Measurements from ENCODE around the gene CELF1. TPM values are rescaled to one million over a fixed set of nuclear protein-coding genes. Genes with fewer than 3 reads are reported as not detected.

CELF1 gene
- total and polyA plus RNA-seq, 2 of the 4 experiments (the other 2 are of a cell fraction), result 63.3 to 135 TPM

DNA sequence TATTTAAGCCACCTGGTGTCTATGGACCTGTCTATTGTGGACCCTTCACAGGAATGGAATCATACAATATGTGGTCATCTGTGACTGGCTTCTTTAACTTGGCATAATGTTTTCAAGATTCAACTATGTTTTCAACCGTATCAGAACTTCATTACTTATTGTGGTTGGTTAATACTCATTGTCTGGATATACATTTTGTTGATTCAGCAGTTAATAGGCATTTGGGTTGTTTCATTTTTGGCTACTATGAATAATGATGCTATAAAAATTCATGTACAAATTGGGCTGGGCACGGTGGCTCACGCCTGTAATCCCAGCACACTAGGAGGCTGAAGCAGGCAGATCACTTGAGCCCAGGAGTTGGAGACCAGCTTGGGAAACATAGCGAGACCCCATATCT, 101.5 kb downstream of the CELF1 start:
- H3K4me1 ChIP-seq (ENCODE audit: control insufficient read depth, insufficient read depth, low read length), result no peaks in the 10 kb centered on the region
- no peaks in the 10 kb centered on the region for H3K9me3 ChIP-seq (ENCODE audit: control insufficient read depth, insufficient read depth, low read length)
- POLR2A ChIA-PET (ENCODE audit: unreplicated experiment), result no interaction called here
- no peak overlapping the region for H4K91ac ChIP-seq (ENCODE audit: insufficient read depth, low read depth, low read length)
- H3K27me3 ChIP-seq (ENCODE audit: control insufficient read depth, insufficient read depth, low read length), result no peaks in the 10 kb centered on the region
- H3K36me3 ChIP-seq (ENCODE audit: control insufficient read depth, insufficient read depth, low read length), result no peaks in the 10 kb centered on the region
- H4K8ac ChIP-seq (ENCODE audit: low read depth in 2 of 2, low read length in 2 of 2), result no peak overlapping the region
- H3K9ac ChIP-seq (ENCODE audit: low read depth, low read length), result no peak overlapping the region
- H2BK20ac ChIP-seq (ENCODE audit: low read depth, low read length), result no peak overlapping the region
- H3K27ac ChIP-seq (ENCODE audit: insufficient read depth, low read length), result no peak overlapping the region
- CTCF ChIA-PET, result interaction anchor here (0.6 kb wide), 1 partner anchor 27 kb away, joined by 3 read pairs; no protein-coding TSS in a partner anchor
- no peak overlapping the region for H2AK9ac ChIP-seq (replicated peaks; ENCODE audit: low read depth, low read length, poor library complexity)
- H4K20me1 ChIP-seq (ENCODE audit: insufficient read depth, low read length), result no peaks in the 10 kb centered on the region; the same call in 1 of the 2 replicates
- H3K4ac ChIP-seq (ENCODE audit: low read depth, low read length), result no peak overlapping the region
- BruUV-seq (replicated peaks), result no TSS peak
- no peak for ATAC-seq (ENCODE audit: low read depth)
- TF ChIP-seq BHLHE40 (IDR thresholded peaks at IDR 0.05; ENCODE audit: low read depth, low read length) (no peak), MAFK (IDR thresholded peaks at IDR 0.05; ENCODE audit: low read depth, low read length) (peak; percentile 92)
- no peaks in the 10 kb centered on the region for H3K9me1 ChIP-seq (ENCODE audit: insufficient read depth, low read length)
- H2BK120ac ChIP-seq (ENCODE audit: low read depth, low read length), result no peak overlapping the region
- intact Hi-C loops (cut with micrococcal nuclease), result no loop called here
- no peak overlapping the region for H2BK15ac ChIP-seq (ENCODE audit: low read depth, low read length)
- dilution Hi-C loops (cut with HindIII; ENCODE audit: low sequenced_read_pairs, unreplicated experiment), result no loop called here
- H3K4me3 ChIP-seq (ENCODE audit: insufficient read depth, low read depth, low read length), result no peak overlapping the region
- in situ Hi-C loops (cut with MboI; ENCODE audit: low sequenced_read_pairs), result no loop called here
- no peak overlapping the region for H3K56ac ChIP-seq (ENCODE audit: extremely low read depth, insufficient read depth, low read length)
- WGBS, 2 experiments (ENCODE audit: extremely low coverage in 2 of 2, insufficient read length in 1 of 2), result no CpG with 5 or more reads among the region's 4 CpGs
- H2AFZ ChIP-seq (replicated peaks; ENCODE audit: low read length, poor library complexity), result no peak overlapping the region
- DNase-seq, result no peak
- no peak overlapping the region for H3K4me2 ChIP-seq (ENCODE audit: low read depth, low read length)
- H2BK5ac ChIP-seq (ENCODE audit: low read depth, low read length, poor library complexity, severe bottlenecking), result no peak overlapping the region
- no peak overlapping the region for H3K18ac ChIP-seq (ENCODE audit: low read depth, low read length)
- no peak overlapping the region for H2AK5ac ChIP-seq (ENCODE audit: low read depth, low read length)
- H3K23ac ChIP-seq (ENCODE audit: low read depth, low read length), result no peak overlapping the region
- H3K79me1 ChIP-seq (ENCODE audit: low read depth in 1 of 2, low read length in 2 of 2), result no peaks in the 10 kb centered on the region
- H3K14ac ChIP-seq (replicated peaks; ENCODE audit: low read depth, low read length), result no peak overlapping the region
- H4K5ac ChIP-seq (ENCODE audit: low read depth, low read length), result no peak overlapping the region

All from IMR-90 (cell line).